Measurements from ENCODE around the gene CIDEB.
A peak's percentile ranks its signal among the peaks of the same experiment; 100 is the strongest.

Gene CIDEB

GRCh38 chr14:24290746-24291145, 17.0 kb downstream of the CIDEB start:
- no peak for DNase-seq

GRCh38 chr14:24289649-24290280, 18.0 kb downstream of the CIDEB start:
- no peak for DNase-seq

GRCh38 chr14:24286996-24287395, 20.8 kb downstream of the CIDEB start:
- no peak for DNase-seq

- DNase-seq = no peak
Observed at GRCh38 chr14:24285351-24285750, 22.4 kb downstream of the CIDEB start.

GRCh38 chr14:24284501-24285035, 23.2 kb downstream of the CIDEB start:
- DNase-seq = no peak

GRCh38 chr14:24283796-24284460, 23.8 kb downstream of the CIDEB start:
- no peak for DNase-seq

GRCh38 chr14:24282736-24283135, 25.0 kb downstream of the CIDEB start:
- no peak for DNase-seq

GRCh38 chr14:24281636-24282035, 26.1 kb downstream of the CIDEB start:
- no peak for DNase-seq

- no peak for DNase-seq
Observed at GRCh38 chr14:24280797-24281460, 26.8 kb downstream of the CIDEB start.

- no peak for DNase-seq
Observed at GRCh38 chr14:24279301-24280186, 28.2 kb downstream of the CIDEB start.

GRCh38 chr14:24278424-24278823, 29.4 kb downstream of the CIDEB start:
- DNase-seq = no peak

GRCh38 chr14:24277606-24278321, 30.0 kb downstream of the CIDEB start:
- DNase-seq = no peak

GRCh38 chr14:24277071-24277470, 30.7 kb downstream of the CIDEB start:
- DNase-seq = no peak

- DNase-seq = no peak
Observed at GRCh38 chr14:24274101-24274543, 33.7 kb downstream of the CIDEB start.

GRCh38 chr14:24273422-24273998, 34.3 kb downstream of the CIDEB start:
- no peak for DNase-seq

GRCh38 chr14:24272467-24272866, 35.3 kb downstream of the CIDEB start:
- DNase-seq = no peak

GRCh38 chr14:24271834-24272263, 35.9 kb downstream of the CIDEB start:
- DNase-seq = no peak

GRCh38 chr14:24271134-24271833, 36.5 kb downstream of the CIDEB start, which contains the start of gene RABGGTA:
TSS of gene RABGGTA (minus strand) at chr14:24271597. CDS start at chr14:24271115, 482 bp downstream.
- DNase-seq = peak; percentile 95

- DNase-seq = no peak
Observed at GRCh38 chr14:24270537-24271133, 37.1 kb downstream of the CIDEB start.

- DNase-seq = no peak
Observed at GRCh38 chr14:24269910-24270536, 37.8 kb downstream of the CIDEB start.
